T47D (cell line): ENCODE results near the gene SF1.

ENCODE experiments used
- DNase-seq, 2 experiments: peaks; one replicate each; pipeline versions ENCODE4 v3.0.0 to v3.0.0-alpha.2; 2011 to 2012; ENCODE audit warnings: low read depth in 1 of 2, low spot score in 1 of 2
- JUND ChIP-seq: IDR thresholded peaks from 2 replicates; pipeline ENCODE4 v1.6.1; 2012; ENCODE audit warnings: low read depth
- in situ Hi-C: cut with HindIII; loops from 2 replicates; pipeline ENCODE4 v1.10.0; 2016; ENCODE audit warnings: low sequenced_read_pairs, low pct_unique_long_range_greater_than_20kb

Gene SF1

DNA sequence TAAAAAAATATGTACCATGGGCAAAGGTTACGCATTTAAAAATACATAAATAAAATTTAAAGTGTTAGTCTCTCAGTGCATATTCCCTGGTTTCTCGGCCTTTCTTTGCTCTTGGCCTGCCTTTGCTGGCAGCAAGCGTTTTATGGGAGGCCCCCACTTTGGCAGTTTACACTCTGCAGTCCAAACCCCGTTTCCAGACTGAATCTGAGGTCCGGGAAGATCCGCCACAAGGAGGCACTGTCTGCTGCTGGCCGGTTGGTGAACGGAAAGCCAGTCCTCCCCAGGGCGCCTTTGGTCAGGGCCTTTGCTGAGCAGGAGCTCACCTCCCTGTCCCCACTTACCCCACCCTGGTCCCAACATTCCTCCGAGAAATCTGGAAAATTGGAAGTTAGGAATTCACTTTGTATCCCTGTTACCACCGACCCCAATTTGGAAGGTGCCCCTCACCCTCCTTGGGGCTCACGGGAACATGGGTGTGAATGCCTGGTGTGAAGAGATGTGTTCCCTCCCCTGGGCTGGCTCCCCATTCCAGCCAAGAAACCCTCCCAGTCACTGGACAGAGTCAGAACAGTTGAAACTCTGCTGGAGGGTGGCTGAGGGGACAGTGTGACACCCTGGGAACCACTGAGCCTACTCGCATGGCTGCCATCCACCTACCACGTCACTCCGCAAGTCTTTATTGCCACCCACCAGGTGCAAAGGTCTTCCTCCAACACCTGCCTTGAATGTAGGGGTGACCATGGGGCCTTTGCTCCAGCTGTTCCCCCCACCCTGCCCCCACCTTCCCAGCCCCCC, 9.4 kb upstream of the SF1 start:
- in situ Hi-C loops, result no loop called here
- no peak for TF ChIP-seq JUND
- DNase-seq, result peak; percentile 70 to 76

DNA sequence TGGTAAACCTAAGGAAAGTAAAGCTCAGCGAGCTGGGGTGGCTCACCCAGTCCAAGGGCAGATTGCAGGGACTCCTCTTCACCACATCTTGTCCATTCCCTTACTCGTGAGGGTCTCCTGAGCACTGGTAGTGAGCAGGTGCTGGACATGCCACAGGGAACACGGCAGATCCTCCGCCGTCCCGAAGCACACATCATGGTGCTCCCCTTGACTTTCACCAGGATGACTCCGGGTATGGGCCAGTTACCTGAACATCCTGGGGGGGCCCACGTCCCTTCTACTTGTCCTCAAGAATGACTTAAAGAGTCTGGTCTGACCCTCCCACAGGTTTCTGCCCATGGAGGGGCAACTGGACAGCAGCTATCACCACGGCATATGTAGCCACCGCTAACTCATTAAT, 8.0 kb upstream of the SF1 start:
- in situ Hi-C loops, result no loop called here
- TF ChIP-seq JUND, result no peak
- DNase-seq, result no peak

DNA sequence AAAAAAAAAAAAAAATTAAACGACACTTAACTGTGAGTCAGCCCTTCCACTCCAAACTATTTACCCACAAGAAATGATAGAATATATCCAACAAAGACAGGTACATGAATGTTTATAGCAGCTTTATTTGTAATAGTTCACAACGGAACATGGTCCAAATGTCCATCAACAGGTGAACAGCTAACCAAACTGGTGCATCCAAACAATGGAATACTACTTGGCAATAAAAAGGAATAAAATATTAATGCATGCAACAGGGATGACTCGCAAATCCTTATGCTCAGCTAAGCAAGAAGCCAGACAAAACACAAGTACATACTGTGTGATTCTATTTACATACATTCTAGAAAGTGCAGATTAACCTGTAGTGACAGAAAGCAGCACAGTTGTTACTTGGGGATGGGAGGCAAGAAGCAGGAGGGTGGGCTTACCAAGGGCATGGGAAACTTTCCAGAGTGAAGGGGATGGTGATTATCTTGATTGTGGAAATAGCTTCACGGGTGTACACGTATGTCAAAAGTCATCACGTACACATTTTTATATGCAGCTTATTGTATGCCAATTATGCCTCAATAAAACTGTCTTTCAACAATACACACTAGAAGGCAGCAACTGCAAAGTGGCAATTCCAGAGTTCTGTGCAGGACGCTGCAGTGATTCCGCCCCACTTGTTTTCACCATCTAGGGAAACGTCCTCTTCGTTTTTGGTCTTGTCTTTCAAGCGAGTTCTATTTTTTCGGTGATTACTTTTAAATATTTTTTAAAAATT, 6.7 kb upstream of the SF1 start:
- TF ChIP-seq JUND, result no peak
- in situ Hi-C loops, result no loop called here
- no peak for DNase-seq

DNA sequence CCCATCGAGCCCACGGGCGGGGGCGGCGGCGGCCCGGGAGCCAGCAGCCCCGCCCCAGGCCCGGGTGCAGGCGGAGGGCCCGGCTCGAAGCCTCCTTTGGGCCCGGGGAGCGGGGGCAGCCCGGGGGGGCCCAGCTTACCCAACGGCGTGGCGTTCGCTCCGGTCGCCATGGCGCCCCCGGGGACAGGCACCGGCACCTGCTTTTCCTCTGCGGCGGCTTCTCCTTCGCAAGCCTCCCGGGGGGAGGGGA, 194 bp downstream of the SF1 start:
- in situ Hi-C loops, result no loop called here
- no peak for DNase-seq
- no peak for TF ChIP-seq JUND

DNA sequence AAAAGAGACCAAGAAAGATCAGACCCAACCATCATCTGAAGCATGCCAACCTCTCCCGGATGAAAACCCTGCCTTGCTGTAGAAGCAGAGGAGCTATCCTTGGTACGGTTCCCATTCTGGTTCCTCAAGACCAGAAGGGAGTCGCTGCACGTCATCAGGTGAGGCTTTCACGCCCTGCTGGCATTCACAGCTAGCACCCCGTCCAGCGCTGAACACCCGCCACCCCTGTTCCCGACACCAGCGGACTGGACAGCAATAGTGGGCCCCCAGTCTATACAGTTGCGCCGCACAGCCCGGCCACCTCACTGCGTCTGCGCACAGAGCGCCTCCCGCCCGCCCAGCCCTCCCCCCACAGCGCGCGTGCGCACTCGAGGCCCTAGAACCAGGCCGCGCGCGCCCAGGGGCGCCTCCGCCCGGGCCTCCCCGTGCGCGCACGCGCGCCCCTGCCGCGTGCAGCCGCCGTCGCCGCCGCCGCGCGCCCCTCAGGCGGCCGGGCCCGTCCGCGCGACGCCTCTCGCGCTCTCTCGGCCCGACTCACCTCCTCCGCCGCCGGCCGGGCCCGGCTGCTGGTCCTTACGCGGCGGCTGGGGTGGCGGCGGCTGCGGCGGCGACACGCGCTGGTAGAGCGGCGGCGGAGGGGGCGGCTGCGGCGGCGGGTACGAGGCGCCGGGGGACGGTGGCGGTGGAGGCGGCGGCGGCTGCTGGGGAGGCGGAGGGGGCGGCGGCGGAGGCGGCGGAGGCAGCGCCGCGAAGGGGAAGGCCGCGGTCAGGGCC, 706 bp downstream of the SF1 start:
- peak; percentile 91 to 93 for DNase-seq
- no peak for TF ChIP-seq JUND
- in situ Hi-C loops, result no loop called here

DNA sequence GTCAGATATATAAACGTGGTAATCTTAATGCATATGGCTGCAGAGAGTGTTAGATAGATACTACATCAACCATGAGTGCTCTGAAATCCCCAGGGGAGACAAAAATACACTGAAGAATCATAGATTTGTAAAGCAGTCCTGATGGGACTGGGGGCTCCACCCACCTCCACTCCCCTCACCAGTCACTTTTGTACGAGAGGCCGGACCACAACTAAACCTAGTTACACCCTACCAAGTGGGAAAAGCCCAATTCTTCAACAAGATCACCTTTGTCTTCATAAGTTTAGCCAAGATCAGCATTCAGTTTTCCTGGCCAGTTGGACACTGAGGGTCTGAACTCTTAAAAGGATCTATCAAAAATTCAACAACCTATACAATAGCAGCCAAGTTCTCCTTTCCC, 1.5 kb downstream of the SF1 start:
- in situ Hi-C loops, result no loop called here
- no peak for TF ChIP-seq JUND
- no peak for DNase-seq

DNA sequence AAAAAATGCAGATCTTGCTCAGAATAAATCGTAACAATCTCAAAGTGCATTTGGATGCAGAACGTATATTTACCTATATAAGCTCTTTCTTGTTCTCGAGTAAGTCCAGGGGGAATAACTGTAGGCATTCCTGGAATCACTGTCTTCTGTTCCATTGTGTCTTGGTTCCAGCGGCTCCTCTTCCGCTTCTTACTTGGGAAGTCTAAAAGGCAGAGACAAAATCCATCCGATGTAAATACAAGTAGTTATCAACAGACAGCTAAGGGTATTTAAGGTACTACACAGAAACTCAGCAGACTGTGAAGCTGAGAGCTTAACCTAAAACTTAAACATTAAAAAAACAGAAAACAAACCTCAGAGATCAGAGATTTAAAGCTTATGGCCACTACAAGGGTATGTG, 1.9 kb downstream of the SF1 start:
- no peak for TF ChIP-seq JUND
- no peak for DNase-seq
- in situ Hi-C loops, result no loop called here

DNA sequence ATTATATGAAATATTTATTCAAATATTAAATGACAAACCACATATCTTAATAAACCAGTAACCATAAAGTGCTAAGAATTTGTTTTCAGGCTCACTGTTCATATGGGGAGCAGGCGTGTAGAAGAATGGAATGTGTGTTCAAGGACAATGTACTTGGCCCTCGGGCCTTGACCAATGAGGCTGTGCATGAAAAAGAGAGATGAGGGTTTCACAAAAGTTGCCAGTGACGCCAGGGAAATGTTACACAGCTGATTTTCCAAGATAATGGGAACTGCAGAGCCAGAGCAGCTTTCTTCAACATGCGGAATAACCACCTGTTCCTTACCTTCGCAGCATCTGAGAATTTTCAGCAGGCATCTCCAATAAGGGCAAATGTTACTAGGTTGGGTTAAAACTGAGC, 4.2 kb downstream of the SF1 start:
- TF ChIP-seq JUND, result no peak
- in situ Hi-C loops, result no loop called here
- no peak for DNase-seq

DNA sequence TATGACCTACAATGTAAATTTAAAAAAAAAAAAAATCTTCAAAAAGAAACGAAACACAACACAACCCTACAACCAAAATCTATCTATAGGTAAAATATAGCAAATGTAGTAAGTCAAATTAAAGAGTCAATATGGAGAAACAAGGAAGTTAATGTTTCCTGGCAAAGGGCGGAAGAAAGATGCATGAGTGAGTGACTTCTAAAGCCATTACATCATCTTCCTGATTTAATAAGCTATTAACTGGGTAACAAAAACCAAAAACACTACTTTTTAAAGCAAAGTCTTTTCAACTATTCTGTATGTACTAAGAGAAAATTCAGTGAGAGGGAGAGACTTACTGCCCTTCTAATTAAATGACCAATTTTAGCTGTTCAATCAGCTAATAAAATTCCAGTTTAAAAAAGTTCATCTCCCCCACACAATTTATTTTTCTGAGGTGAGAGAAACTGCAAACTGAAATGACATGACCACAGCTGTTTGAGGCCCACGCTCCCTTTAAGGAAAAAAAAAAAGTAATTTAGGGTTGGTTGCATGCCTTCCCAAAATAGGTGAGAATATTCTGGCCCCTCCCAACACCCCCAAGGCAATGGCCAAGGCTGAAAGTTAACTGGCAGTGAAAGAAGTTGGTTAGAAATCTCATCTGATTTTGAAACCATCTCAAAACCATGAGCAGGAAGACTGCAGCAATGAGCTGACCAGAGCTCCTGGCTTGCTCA, 5.9 kb downstream of the SF1 start:
- no peak for DNase-seq
- no peak for TF ChIP-seq JUND
- in situ Hi-C loops, result no loop called here

DNA sequence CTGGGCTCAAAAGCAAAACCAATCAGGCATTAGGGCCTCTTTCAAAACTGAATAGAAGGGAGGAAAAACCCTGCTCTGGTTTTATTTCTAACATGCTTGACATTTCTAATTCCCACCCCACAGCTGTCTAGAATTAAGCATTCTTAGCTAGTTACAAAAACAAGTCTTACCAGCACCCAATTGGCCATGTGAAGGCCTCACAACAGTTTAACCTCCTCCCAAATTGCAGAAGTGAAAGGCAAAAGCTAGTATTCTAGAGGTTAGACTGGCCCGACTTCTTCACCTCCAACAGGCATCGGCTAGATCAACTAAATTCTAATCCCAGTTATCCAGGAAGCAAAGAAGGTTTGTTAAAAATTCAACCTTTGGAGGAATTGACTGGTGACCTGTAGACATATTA, 6.5 kb downstream of the SF1 start:
- in situ Hi-C loops, result no loop called here
- no peak for DNase-seq

DNA sequence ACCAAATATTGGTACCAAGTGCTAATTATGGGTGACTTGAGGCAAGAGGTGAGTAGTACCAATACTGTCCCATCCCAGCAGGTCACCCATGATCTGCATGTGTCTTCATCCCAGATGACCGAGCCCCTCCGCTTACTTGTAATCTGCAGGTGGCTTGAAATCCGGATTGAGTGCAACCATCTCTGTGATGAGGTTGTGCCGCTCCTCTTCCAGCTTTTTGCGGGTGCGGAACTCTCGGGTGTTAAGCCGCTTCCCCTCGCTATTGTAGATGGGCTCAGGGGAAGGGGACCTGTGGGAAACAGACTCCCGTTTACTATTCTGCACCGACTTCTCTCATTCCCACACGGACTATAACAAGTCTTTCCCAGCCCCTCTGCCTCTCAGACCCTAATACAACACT, 8.2 kb downstream of the SF1 start:
- no peak for DNase-seq
- in situ Hi-C loops, result no loop called here
- TF ChIP-seq JUND, result no peak

More for the DNA sequence above, 6.5 kb downstream of the SF1 start:
- TF ChIP-seq JUND, result no peak

DNA sequence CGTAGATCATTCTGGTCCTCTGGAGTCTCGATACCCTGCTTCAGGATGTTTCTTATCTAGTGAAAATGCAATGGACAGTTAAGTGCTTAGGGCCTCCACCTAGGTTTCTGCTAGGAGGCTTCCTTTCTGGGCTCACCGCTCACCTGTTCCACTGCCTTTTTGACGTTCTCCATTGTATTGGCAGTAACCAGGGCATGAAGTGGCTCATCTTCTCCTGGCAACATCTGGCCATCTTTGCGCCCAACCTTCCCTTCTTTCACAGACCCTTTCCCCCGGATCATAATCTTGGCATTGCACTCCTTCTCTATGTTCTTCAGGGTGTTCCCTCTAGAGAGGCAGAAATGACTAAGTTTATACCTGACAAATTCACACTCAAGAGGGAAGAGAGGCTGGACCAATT, 9.1 kb downstream of the SF1 start:
- in situ Hi-C loops, result no loop called here
- DNase-seq, result no peak
- no peak for TF ChIP-seq JUND
